ENCODE results near the gene MAD1L1.

MAD1L1 gene

GRCh38 chr7:2126621-2127020 lies 106.1 kb downstream of the MAD1L1 start:
- Histone ChIP-seq H3K27ac (ENCODE audit: low read length) (no peak overlapping the region), H3K4me3 (ENCODE audit: low read depth in 1 of 2, low read length in 2 of 2) (no peak overlapping the region), H3K9ac (ENCODE audit: low read depth, low read length) (no peak overlapping the region), H3K9me3 (ENCODE audit: insufficient read depth, low read length, severe bottlenecking) (no peaks in the 10 kb centered on the region), H3K79me2 (ENCODE audit: insufficient read depth, low read length) (no peaks in the 10 kb centered on the region), H3K4me1 (ENCODE audit: insufficient read depth, low read length) (no peaks in the 10 kb centered on the region), H2AFZ (ENCODE audit: low read depth, low read length) (no peak overlapping the region), H4K20me1 (ENCODE audit: insufficient read depth, low read length) (peaks cover 2% of the 10 kb centered on the region), H3K4me2 (ENCODE audit: insufficient read depth, low read length) (no peak overlapping the region), H3K36me3 (ENCODE audit: insufficient read depth, low read length) (peaks cover 65% of the 10 kb centered on the region), H3K27me3 (ENCODE audit: insufficient read depth, low read length, poor library complexity) (no peaks in the 10 kb centered on the region)
- ATAC-seq (ENCODE audit: insufficient read depth, low read depth) (no peak), DNase-seq (no peak)
- no peak for TF ChIP-seq CTCF (IDR thresholded peaks at IDR 0.05; ENCODE audit: borderline replicate concordance, extremely low read depth, low read length, poor library complexity, severe bottlenecking)
- TF ChIP-seq EZH2 (IDR thresholded peaks at IDR 0.05; ENCODE audit: borderline replicate concordance, low read depth, low read length, severe bottlenecking): no peak

- DNase-seq (no peak), ATAC-seq (ENCODE audit: insufficient read depth, low read depth) (no peak)
- Histone ChIP-seq H3K4me1 (ENCODE audit: insufficient read depth, low read length) (no peaks in the 10 kb centered on the region), H3K27ac (ENCODE audit: low read length) (no peak overlapping the region), H3K79me2 (ENCODE audit: insufficient read depth, low read length) (no peaks in the 10 kb centered on the region), H3K4me2 (ENCODE audit: insufficient read depth, low read length) (no peak overlapping the region), H2AFZ (ENCODE audit: low read depth, low read length) (no peak overlapping the region), H3K36me3 (ENCODE audit: insufficient read depth, low read length) (peaks cover 66% of the 10 kb centered on the region), H4K20me1 (ENCODE audit: insufficient read depth, low read length) (no peaks in the 10 kb centered on the region; the same call in none of the 2 replicates), H3K9ac (ENCODE audit: low read depth, low read length) (no peak overlapping the region), H3K27me3 (ENCODE audit: insufficient read depth, low read length, poor library complexity) (no peaks in the 10 kb centered on the region), H3K9me3 (ENCODE audit: insufficient read depth, low read length, severe bottlenecking) (no peaks in the 10 kb centered on the region), H3K4me3 (ENCODE audit: low read depth in 1 of 2, low read length in 2 of 2) (no peak overlapping the region)
- TF ChIP-seq CTCF (IDR thresholded peaks at IDR 0.05; ENCODE audit: borderline replicate concordance, extremely low read depth, low read length, poor library complexity, severe bottlenecking) (no peak), EZH2 (IDR thresholded peaks at IDR 0.05; ENCODE audit: borderline replicate concordance, low read depth, low read length, severe bottlenecking) (no peak)
These were observed 106.8 kb downstream of the MAD1L1 start for GRCh38 chr7:2125931-2126330.

GRCh38 chr7:2124604-2125345 lies 108.0 kb downstream of the MAD1L1 start:
- no peak for DNase-seq
- H3K4me3 ChIP-seq (ENCODE audit: low read depth in 1 of 2, low read length in 2 of 2): no peak overlapping the region
- no peak overlapping the region for H3K4me2 ChIP-seq (ENCODE audit: insufficient read depth, low read length)
- no peaks in the 10 kb centered on the region for H3K9me3 ChIP-seq (ENCODE audit: insufficient read depth, low read length, severe bottlenecking)
- no peak overlapping the region for H2AFZ ChIP-seq (ENCODE audit: low read depth, low read length)
- H3K4me1 ChIP-seq (ENCODE audit: insufficient read depth, low read length): no peaks in the 10 kb centered on the region
- peaks cover 4% of the 10 kb centered on the region for H4K20me1 ChIP-seq (ENCODE audit: insufficient read depth, low read length)
- H3K27me3 ChIP-seq (ENCODE audit: insufficient read depth, low read length, poor library complexity): no peaks in the 10 kb centered on the region
- H3K36me3 ChIP-seq (ENCODE audit: insufficient read depth, low read length): peaks cover 65% of the 10 kb centered on the region
- no peak overlapping the region for H3K9ac ChIP-seq (ENCODE audit: low read depth, low read length)
- ATAC-seq (ENCODE audit: insufficient read depth, low read depth): no peak
- TF ChIP-seq CTCF (IDR thresholded peaks at IDR 0.05; ENCODE audit: borderline replicate concordance, extremely low read depth, low read length, poor library complexity, severe bottlenecking) (no peak), EZH2 (IDR thresholded peaks at IDR 0.05; ENCODE audit: borderline replicate concordance, low read depth, low read length, severe bottlenecking) (no peak)
- H3K79me2 ChIP-seq (ENCODE audit: insufficient read depth, low read length): no peaks in the 10 kb centered on the region
- H3K27ac ChIP-seq (ENCODE audit: low read length): no peak overlapping the region

All from DND-41 (cell line).